ENCODE results near the gene CCDC175.

The CCDC175 gene

GRCh38 chr14:59481871-59482540 lies 94.6 kb downstream of the CCDC175 start:
- no peak for DNase-seq

GRCh38 chr14:59481407-59481806 lies 95.2 kb downstream of the CCDC175 start:
- DNase-seq, result no peak

- no peak for DNase-seq
Observed at GRCh38 chr14:59480166-59480565, 96.4 kb downstream of the CCDC175 start.

GRCh38 chr14:59478540-59478939 lies 98.1 kb downstream of the CCDC175 start:
- no peak for DNase-seq

GRCh38 chr14:59475709-59476108 lies 100.9 kb downstream of the CCDC175 start:
- DNase-seq, result no peak

- DNase-seq, result no peak
Observed at GRCh38 chr14:59474172-59474571, 102.4 kb downstream of the CCDC175 start.

GRCh38 chr14:59465316-59466135 lies 111.1 kb downstream of the CCDC175 start, which contains the start of gene GPR135:
TSS of gene GPR135 (minus strand) at chr14:59465380. CDS start at chr14:59465226, 154 bp downstream.
- DNase-seq, result no peak

GRCh38 chr14:59464486-59465315 lies 111.9 kb downstream of the CCDC175 start:
- no peak for DNase-seq

GRCh38 chr14:59463787-59464485 lies 112.7 kb downstream of the CCDC175 start:
- DNase-seq, result no peak

- no peak for DNase-seq
Observed at GRCh38 chr14:59461891-59462290, 114.7 kb downstream of the CCDC175 start.

GRCh38 chr14:59460378-59460777 lies 116.2 kb downstream of the CCDC175 start:
- no peak for DNase-seq

GRCh38 chr14:59458486-59458885 lies 118.1 kb downstream of the CCDC175 start:
- DNase-seq, result no peak

GRCh38 chr14:59455411-59455810 lies 121.2 kb downstream of the CCDC175 start:
- DNase-seq, result no peak
